K562 (cell line): ENCODE results near the gene LRRC14B. TPM values are rescaled to one million over a fixed set of nuclear protein-coding genes. Genes with fewer than 3 reads are reported as not detected.

ENCODE experiments used
- ATF2 ChIP-seq: sonication (generic); formaldehyde crosslinking; IDR thresholded peaks from 2 replicates; pipeline ENCODE4 v1.8.1; 2022; ENCODE audit warnings: missing genetic modification reagents
- CREB1 ChIP-seq, 2 experiments: sonication (generic) in 1 of 2; formaldehyde crosslinking in 1 of 2; IDR thresholded peaks; 2 replicates each; pipeline versions ENCODE4 v1.6.1 to v1.8.0; 2012 to 2022; ENCODE audit warnings: inconsistent platforms in 1 of 2, mild to moderate bottlenecking in 1 of 2, missing genetic modification reagents in 1 of 2, moderate library complexity in 1 of 2
- EP300 ChIP-seq: IDR thresholded peaks from 2 replicates; pipeline ENCODE4 v1.6.1; 2012; ENCODE audit warnings: low read length, improper control_type of control experiment
- FOXK2 ChIP-seq, 2 experiments: fragments of 450-650 bp; IDR thresholded peaks in 1 of 2; conservative IDR thresholded peaks in 1 of 2; 2 replicates each; pipeline ENCODE4 v1.6.1; 2016; ENCODE audit warnings: low read depth in 2 of 2, mild to moderate bottlenecking in 1 of 2
- MTA1 ChIP-seq: fragments of 450-650 bp; IDR thresholded peaks from 2 replicates; pipeline ENCODE4 v1.6.1; 2017; ENCODE audit warnings: borderline replicate concordance
- NCOA1 ChIP-seq: fragments of 450-650 bp; IDR thresholded peaks from 2 replicates; pipeline ENCODE4 v1.6.1; 2016; ENCODE audit warnings: low read depth
- NCOA2 ChIP-seq, 2 experiments: fragments of 450-650 bp; IDR thresholded peaks; 2 replicates each; pipeline ENCODE4 v1.6.1; 2018; ENCODE audit warnings: mild to moderate bottlenecking in 2 of 2, moderate library complexity in 1 of 2; ENCODE audit not compliant: partially characterized antibody in 2 of 2
- PBX2 ChIP-seq, 2 experiments: IDR thresholded peaks in 1 of 2; conservative IDR thresholded peaks in 1 of 2; 2 replicates each; pipeline ENCODE4 v1.6.1; 2016; ENCODE audit warnings: low read depth in 2 of 2, mild to moderate bottlenecking in 1 of 2, missing compliant biosample characterization in 1 of 2, missing genetic modification characterization in 1 of 2, moderate library complexity in 1 of 2
- POLR2AphosphoS5 ChIP-seq: IDR thresholded peaks from 2 replicates; pipeline ENCODE4 v1.6.1; 2011; ENCODE audit warnings: mild to moderate bottlenecking, low read depth, low read length, moderate library complexity; ENCODE audit not compliant: control insufficient read depth, insufficient read depth
- PPARD ChIP-seq: fragments of 250-450 bp; sonication (Bioruptor Pico); IDR thresholded peaks from 2 replicates; pipeline ENCODE4 v1.8.0; 2022; ENCODE audit warnings: inconsistent platforms, mild to moderate bottlenecking, moderate library complexity
- SMARCA4 ChIP-seq: fragments of 450-650 bp; IDR thresholded peaks from 2 replicates; pipeline ENCODE4 v1.6.1; 2016
- SRF ChIP-seq, 2 experiments: fragments of 250-450, 450-650 bp in 1 of 2; sonication (Bioruptor Pico) in 1 of 2; sonication (generic) in 1 of 2; formaldehyde crosslinking; IDR thresholded peaks; 2 replicates each; pipeline versions ENCODE4 v1.5.0 to v1.5.1; 2020 to 2022; ENCODE audit warnings: mild to moderate bottlenecking in 1 of 2, missing genetic modification reagents in 1 of 2
- ZC3H11A ChIP-seq: IDR thresholded peaks from 2 replicates; pipeline ENCODE4 v1.6.1; 2012; ENCODE audit warnings: low read depth, low read length, improper control_type of control experiment
- ZFP30 ChIP-seq: fragments of 250-450 bp; sonication (Bioruptor Pico); IDR thresholded peaks from 2 replicates; pipeline ENCODE4 v1.8.0; 2022; ENCODE audit warnings: moderate library complexity, mild to moderate bottlenecking, inconsistent platforms, borderline replicate concordance
- ZNF449 ChIP-seq: fragments of 250-450 bp; sonication (Bioruptor Pico); IDR thresholded peaks from 2 replicates; pipeline ENCODE4 v1.8.0; 2022; ENCODE audit warnings: moderate library complexity, mild to moderate bottlenecking, inconsistent platforms
- polyA plus RNA-seq, 8 experiments: library from polyadenylated mRNA; depleted of rRNA in 4 of 8; stranded (reverse) in 5 of 8; unstranded in 3 of 8; fragments of >200 nt; fragmentation: Nextera tagmentation in 2 of 8; fragmentation: Illumina TruSeq in 1 of 8; extraction: Ambion mirVana in 2 of 8; extraction: Trizol in 1 of 8; gene quantifications; 2 replicates each; pipeline versions ENCODE4 v1.2.1 to v1.2.3, GENCODE V29; 2011 to 2014; ENCODE audit warnings: inconsistent platforms in 1 of 8, missing spikeins in 1 of 8
- total RNA-seq, 7 experiments: library from RNA; depleted of rRNA in 6 of 7; stranded (reverse); fragments of >200 nt in 6 of 7; fragmentation: Illumina TruSeq in 2 of 7; extraction: Trizol in 2 of 7; gene quantifications; 2 replicates each; pipeline versions ENCODE4 v1.2.1 to v1.2.3, GENCODE V29; 2011 to 2021; ENCODE audit warnings: low replicate concordance in 1 of 7
- TF ChIP-seq, protein P1 (sequence below): IDR thresholded peaks from 2 replicates; pipeline ENCODE4 v1.6.1; 2012; ENCODE audit warnings: low read depth, low read length, improper control_type of control experiment, borderline replicate concordance
- TF ChIP-seq, protein P2 (sequence below): fragments of 200-800 bp; sonication (Bioruptor generic); IDR thresholded peaks from 2 replicates; pipeline ENCODE4 v1.6.1; 2017; ENCODE audit warnings: missing genetic modification characterization, missing compliant biosample characterization

LRRC14B gene
- total and polyA plus RNA-seq, 9 of the 15 experiments (the other 6 are each of a cell fraction or from before 2014, with no cell fraction given) = not detected

DNA sequence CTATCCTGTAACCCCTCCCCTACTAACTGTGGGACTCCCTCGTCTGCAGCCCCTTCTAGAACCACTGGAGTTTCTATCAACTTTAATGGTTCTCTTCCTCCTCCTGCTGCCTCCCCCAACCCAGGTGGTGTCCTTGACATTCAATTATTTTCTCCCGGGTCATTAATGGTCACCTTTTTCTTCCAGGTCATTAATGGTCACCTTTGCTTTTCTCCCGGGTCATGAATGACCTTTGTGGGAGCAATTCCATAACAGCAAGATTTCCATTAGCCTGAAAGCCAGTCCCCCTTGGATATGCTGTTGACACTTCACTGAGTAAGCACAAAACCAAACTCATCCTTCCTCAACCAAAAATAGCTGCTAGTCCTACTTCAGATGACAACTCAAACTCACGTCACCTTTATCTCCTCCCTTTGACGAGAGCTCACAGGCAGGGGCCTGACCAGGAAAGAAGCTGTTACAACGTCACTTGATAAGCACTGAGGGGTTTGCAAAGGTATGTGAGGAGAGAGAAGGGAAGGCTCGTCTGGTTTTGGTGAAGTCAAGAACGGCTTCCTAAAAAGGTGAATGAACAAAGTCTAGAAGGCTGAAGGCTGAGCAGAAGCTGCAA is 15.7 kb downstream of the LRRC14B start (continued):
- TF ChIP-seq, protein P1, sequence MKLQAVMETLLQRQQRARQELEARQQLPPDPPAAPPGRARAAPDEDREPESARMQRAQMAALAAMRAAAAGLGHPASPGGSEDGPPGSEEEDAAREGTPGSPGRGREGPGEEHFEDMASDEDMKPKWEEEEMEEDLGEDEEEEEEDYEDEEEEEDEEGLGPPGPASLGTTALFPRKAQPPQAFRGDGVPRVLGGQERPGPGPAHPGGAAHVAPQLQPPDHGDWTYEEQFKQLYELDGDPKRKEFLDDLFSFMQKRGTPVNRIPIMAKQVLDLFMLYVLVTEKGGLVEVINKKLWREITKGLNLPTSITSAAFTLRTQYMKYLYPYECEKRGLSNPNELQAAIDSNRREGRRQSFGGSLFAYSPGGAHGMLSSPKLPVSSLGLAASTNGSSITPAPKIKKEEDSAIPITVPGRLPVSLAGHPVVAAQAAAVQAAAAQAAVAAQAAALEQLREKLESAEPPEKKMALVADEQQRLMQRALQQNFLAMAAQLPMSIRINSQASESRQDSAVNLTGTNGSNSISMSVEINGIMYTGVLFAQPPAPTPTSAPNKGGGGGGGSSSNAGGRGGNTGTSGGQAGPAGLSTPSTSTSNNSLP = 0 out of 2 replicates have a peak, but pooled peaks have one; percentile 8
- peak in 1 of 2 experiments; percentile 64; a peak in 1 of 4 replicates for TF ChIP-seq SRF (CRISPR knock-in tag; IDR thresholded peaks at IDR 0.05)
- peak; percentile 83 for TF ChIP-seq CREB1 (IDR thresholded peaks at IDR 0.05)
- TF ChIP-seq CREB1 (CRISPR knock-in tag; IDR thresholded peaks at IDR 0.05) = peak; percentile 4; the same call in 1 of the 2 replicates
- no peak for TF ChIP-seq ATF2 (CRISPR knock-in tag)
- TF ChIP-seq FOXK2 (conservative IDR thresholded peaks at IDR 0.05 in 1 of 2, IDR thresholded peaks at IDR 0.05 in 1 of 2; ENCODE audit: low read depth in 2 of 2) = 0 out of 4 replicates have a peak, but pooled peaks of 1 of the 2 experiments have one; percentile 39
- no peak for TF ChIP-seq ZFP30 (CRISPR knock-in tag)
- TF ChIP-seq PBX2 (CRISPR knock-in tag; IDR thresholded peaks at IDR 0.05; ENCODE audit: low read depth) = no peak
- TF ChIP-seq PBX2 (tag; conservative IDR thresholded peaks at IDR 0.05; ENCODE audit: low read depth) = peak; percentile 39; the same call in 1 of the 2 replicates
- no peak for TF ChIP-seq NCOA2 (IDR thresholded peaks at IDR 0.05; ENCODE audit: partially characterized antibody in 2 of 2)
- no peak for TF ChIP-seq POLR2AphosphoS5
- TF ChIP-seq ZNF449 (CRISPR knock-in tag) = no peak
- no peak for TF ChIP-seq MTA1
- no peak for TF ChIP-seq ZC3H11A
- TF ChIP-seq SMARCA4 = peak; percentile 36; the same call in 1 of the 2 replicates
- TF ChIP-seq, protein P2, sequence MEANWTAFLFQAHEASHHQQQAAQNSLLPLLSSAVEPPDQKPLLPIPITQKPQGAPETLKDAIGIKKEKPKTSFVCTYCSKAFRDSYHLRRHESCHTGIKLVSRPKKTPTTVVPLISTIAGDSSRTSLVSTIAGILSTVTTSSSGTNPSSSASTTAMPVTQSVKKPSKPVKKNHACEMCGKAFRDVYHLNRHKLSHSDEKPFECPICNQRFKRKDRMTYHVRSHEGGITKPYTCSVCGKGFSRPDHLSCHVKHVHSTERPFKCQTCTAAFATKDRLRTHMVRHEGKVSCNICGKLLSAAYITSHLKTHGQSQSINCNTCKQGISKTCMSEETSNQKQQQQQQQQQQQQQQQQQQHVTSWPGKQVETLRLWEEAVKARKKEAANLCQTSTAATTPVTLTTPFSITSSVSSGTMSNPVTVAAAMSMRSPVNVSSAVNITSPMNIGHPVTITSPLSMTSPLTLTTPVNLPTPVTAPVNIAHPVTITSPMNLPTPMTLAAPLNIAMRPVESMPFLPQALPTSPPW (CRISPR knock-in tag) = peak; percentile 47; the same call in 1 of the 2 replicates
- peak; percentile 32; the same call in 1 of the 2 replicates for TF ChIP-seq NCOA1
- TF ChIP-seq EP300 = peak; percentile 15; the same call in 1 of the 2 replicates
- TF ChIP-seq PPARD (CRISPR knock-in tag) = no peak
